GM18502 (cell line): Measurements from ENCODE around the gene LRRC25.

Experiments used
- ATAC-seq: cut with Tn5 transposase; IDR thresholded peaks from one replicate; pipeline ENCODE4 v1.9.1; 2021; ENCODE audit warnings: mild to moderate bottlenecking; ENCODE audit not compliant: unreplicated experiment, poor library complexity

Gene LRRC25

DNA sequence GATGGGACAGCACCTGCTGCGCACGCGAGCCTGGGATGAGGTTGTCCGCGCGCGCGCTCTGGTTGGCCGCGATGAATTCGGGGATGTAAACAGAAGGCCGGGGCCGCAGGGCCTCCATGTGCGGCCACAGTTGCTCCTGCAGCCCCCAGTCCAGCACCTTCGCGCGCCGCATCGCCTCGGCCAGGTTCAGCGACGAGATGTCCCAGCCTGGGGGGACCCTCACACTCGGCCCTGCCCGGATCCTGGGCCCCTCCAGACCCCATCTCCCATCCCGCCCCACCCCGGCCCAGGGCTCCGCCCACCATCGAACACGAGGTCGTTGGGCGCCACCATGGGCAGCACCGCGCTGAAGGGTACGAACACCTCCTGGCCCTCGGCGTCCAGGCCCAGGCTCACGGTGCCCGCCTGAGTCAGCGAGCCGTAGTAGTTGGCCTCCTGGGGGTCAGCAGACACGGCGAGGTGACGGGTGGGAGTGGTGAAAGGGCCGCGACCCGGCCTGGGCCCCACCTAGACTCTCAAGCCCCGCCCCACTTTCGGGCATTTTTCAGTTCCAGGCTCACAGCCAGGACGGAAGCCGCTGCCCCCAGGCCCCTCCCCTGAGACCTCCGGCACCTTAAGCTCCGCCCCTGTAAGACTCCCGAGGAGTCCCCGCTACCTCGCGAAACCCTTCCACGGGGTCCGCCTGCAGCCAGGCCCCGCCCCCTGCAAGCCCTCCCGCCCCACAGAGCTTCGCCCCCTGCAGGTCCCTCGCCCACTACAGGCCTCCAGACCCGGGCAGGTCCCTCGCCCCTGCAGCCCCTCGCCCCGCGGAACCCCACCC, 39.5 kb upstream of the LRRC25 start:
- peak; percentile 40 for ATAC-seq

DNA sequence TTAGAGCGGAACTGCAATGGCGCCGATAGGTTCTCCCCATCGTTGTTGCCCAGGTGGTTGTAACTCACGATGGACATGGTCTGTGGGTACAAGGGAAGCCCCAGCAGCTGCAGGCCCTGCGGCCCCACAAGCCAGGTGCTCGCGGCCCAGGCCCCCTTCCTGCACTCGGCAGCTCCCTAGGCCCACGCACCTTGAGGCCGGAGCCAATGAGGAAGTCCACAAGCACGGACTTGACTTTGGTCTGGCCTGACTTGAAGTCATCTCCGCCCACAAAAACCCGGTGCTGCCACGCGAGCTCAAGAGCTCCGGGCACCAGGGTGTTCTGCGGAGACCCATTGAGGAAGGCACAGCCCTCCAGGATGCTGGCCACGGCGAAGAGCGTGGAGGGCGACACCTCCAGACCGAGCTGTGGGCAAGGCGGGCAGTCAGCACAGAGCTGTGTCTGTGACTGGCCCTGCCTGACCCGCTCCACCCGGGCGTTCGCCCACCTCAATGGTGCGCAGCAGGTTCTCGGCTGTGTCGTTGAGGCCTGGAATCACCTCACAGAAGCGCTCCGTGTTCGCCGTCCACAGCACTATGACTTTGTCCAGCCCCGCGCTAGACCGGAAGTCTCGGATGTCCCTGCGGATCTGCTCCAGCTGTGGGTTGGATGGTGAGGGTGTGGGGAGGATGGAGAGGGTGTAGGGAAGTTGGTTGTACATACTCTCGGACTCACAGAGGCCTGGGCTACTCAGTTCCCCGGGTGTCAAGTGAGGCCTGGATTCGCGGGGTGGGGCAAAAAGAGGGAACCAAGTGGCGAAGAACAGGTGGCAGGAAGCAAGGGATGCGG, 38.6 kb upstream of the LRRC25 start:
- no peak for ATAC-seq

DNA sequence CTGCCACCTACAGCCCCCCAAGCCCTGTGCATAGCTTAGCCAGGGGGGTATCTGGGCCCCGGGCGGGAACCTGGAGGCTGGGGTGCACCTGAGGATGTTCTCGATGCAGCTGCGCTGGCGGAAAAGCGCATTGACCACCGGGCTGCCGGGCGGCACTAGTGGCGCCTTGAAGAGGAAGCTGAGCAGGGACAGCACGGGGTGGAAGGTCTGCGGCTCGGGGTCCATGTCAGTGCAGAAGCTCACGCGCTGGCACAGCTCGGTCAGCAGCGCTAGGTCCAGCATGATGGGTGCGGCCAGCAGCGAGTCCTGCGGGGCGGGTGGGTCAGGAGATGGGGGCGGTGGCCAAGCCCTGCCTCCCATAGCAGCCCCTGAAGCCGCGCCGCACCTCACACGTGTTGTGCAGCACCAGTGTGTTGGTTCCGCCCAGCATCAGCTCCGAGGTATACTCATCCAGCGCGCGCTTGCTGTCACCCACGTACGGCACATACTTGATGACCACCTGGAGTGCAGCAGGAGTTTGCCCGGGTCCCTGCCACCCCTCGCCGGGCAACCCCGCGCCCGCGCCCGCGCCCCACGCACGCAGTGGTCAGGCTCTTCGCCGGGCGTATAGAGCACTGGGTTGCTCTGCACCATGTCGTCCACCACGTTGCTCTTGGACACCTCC, 37.9 kb upstream of the LRRC25 start:
- ATAC-seq = no peak

DNA sequence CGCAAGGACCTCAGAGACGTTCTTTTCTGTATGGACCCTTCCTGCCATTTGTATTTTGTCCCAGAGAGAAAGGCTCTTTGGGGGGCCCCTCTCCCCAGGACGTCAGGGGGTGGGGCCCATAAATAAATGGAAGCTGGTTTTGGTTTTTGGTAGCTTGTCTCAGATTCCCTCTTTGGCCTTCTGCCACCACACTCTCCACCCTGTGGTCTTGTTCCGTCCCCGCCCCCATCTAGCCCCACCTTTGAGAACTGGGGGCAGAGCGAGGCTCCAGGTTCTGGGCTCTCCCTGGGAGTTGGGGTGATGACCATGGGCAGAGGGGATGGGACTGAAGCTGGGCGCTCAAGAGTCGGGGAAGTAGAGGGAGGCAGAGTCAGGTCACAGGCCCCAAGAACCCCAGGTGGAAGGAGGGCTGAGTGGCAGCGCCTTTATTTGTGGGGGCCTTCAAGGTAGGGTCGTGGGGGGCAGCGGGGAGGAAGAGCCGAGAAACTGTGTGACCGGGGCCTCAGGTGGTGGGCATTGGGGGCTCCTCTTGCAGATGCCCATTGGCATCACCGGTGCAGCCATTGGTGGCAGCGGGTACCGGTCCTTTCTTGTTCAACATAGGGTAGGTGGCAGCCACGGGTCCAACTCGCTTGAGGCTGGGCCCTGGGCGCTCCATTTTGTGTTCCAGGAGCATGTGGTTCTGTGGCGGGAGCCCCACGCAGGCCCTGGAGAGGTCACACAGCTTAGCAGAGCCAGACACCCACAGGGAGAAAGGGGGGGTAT, 37.2 kb upstream of the LRRC25 start:
- no peak for ATAC-seq

DNA sequence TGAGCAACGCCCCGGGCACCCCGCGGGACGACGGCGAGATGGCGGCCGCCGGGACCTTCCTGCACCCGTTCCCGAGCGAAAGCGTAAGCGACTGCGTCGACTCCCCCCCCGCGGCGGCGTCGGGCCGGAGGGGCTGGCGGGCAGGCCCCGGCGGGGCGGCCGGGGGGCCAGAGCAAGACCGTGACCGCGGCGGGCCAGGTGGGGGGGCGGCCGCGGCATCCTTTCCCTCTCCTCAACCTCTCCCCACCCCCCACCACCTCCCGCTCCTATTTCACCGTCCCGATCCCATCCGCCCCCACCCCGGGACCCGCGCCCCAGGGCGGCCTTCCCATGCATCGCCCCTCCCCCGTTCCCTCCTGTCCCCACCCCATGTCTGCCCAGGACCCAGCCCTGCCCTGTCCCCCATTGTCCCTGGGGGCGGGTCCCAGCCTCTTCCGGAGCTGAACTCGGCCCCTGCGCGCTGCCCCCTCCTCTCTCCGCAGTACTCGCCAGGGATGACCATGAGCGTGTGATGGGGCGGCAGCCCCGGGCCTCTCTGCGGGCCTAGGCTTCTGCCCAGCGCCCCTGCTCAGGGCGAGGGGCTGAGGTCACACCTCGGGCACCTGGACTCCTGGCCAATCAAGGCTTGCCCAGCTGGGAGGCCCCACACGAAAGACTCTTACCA, 36.4 kb upstream of the LRRC25 start:
- no peak for ATAC-seq

DNA sequence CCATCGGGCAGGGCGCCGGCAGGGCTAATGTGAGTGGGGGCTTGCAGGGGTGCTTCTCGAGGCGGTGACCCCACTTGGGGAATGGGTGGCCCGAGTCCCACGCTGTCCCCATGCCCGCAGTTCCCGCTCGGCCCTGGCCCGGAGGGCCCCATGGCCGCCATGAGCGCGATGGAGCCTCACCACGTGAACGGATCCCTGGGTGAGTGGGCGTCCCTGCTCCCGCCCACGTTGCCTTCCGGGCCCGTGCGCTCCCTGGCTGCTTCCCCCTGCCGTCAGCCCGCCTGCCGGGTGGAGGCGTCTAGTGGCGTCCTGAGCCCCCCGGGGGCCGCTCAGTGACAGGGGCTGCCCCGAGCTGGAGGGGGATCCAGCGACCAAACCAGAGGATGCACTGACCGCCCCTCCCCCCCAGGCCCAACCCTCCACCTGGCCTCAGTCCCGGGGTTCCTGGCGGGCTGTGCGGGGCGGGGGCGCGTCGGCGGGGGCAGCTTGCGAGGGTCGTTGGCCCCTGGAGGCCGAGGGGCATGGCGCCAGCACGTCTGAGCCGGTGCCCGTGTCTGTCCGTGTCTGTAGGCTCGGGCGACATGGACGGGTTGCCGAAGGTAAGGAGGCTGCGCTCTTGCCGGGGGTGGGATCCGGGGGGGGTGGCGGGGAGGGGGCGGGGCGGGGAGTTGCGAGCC, 35.7 kb upstream of the LRRC25 start:
- ATAC-seq = no peak

DNA sequence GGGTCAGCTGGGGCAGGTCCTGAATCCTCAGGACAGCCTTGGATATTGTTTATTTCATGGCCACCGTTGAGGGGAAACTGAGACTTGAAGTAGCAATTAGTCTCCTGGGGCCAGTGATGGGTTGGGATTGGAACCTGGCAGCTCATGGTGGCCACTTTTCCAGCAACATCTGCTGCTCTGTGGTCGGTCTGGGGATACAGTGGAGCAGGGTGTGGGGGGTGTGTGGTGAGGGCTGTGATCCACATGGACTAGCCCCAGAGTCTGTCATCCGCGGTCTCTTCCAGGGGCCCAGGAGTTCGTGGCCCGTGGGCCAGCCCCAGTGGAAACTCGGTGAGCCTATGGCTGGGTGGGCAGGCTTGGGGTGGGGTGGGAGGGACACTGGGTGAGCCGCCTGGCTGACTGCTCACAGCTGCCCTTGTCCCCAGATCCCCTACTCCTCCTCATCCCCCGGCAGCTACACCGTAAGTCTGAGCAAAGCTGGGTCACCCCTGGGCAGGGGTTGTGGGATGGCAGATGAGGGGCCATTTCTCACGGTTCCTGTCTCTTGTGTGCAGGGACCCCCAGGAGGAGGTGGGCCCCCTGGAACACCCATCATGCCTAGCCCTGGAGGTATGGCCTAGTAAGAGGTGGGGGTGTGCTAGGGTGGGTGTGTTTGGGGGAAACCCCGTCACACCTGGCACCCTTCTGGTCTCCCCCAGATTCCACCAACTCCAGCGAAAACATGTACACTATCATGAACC, 35.0 kb upstream of the LRRC25 start:
- ATAC-seq = no peak

DNA sequence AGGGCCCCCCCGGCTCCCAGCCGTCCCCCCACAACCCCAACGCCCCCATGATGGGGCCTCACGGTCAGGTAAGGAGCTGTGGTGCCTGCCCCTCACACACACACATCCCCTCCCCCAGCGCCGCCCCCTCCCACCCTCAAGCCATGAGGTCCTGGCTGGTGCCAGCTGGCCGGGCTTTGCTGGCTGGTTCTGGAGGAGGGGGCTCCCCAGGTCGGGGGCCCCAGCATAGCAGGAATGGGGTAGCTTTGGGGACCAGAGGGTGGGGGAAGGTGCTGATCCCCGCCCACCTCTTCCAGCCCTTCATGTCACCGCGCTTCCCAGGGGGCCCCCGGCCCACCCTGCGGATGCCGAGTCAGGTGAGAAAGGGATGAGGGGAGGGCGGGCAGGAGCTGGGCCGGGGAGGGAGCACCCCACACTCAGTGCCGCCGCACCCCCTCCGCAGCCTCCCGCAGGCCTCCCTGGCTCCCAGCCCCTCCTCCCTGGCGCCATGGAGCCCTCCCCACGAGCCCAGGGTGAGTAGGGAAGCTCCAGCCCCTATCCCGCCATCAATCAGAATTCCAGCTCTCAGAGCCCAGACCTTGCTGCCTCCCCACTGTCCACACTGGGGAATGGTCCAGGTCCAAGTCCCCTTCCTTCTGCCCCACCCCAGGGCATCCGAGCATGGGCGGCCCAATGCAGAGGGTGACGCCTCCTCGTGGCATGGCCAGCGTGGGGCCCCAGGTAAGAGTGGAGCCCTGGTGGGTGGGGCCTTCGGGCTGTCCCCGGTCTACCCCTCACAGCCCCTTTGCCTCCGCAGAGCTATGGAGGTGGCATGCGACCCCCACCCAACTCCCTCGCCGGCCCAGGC, 34.2 kb upstream of the LRRC25 start:
- ATAC-seq = no peak

DNA sequence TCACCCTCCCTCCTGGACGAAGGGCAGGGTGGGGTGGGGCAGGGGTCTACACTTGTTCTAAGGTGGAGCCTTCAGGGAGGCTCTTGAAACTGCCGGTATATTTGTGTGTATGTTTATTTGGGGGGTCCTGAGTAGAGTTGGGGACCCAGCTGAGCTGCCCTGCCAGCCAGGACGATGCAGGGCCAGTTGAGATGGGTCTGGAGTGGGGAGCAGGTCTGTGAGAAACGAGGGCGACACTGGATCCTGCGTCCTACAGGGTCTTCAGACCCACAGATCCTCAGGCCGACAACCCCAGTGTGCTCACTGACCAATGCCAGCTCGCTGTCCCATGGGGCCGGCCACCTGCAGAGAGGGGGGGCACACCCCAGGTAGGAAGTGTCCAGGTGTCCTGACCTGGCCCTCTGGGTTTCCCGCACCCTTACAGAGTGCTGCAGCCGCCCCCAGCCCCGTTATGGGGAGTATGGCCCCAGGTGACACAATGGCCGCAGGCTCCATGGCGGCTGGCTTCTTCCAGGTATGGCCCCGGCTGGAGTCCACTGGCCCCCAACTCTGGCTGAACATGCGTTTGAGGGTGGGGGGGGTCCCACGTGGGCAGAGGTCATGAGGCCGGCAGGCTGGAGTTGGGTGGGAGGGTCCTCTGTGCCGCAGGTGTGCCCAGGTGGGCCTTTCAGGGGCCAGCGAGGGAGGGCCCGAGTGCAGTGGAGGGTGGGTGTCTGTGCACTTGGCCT, 33.2 kb upstream of the LRRC25 start:
- ATAC-seq = no peak

DNA sequence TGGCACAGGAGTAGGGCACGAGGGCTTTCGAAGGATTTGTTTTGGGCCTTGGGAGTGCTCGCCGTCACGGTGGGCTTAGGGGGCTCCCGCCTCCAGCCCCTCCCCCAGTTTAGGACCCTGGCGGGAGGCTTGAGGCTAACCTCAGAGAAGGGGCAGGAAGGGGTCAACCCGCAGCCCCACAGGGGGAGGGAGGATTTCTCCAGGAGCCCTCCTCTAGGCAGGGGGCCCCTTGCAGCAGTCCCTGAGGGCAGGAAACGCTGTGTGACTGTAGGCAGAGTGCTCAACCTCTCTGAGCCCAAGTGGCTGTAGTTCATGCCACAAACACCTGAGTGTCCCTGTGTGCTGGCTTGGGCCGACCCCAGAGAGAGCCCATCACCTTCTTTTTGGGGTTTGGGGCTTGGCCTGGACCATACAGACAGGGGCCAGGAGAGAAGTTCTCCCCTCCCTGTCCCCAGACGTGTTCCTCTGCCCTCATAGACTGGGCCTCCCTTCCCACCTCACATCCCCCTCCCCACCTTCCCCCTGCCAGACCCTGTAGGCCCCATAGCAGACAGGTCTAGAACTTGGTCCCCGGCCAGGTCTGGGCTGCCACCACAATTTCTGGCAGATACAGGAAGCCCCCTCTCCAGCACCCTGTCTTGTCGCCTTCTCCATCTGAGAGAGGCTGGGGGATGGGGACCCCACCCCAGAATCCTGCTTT, 32.4 kb upstream of the LRRC25 start:
- no peak for ATAC-seq

DNA sequence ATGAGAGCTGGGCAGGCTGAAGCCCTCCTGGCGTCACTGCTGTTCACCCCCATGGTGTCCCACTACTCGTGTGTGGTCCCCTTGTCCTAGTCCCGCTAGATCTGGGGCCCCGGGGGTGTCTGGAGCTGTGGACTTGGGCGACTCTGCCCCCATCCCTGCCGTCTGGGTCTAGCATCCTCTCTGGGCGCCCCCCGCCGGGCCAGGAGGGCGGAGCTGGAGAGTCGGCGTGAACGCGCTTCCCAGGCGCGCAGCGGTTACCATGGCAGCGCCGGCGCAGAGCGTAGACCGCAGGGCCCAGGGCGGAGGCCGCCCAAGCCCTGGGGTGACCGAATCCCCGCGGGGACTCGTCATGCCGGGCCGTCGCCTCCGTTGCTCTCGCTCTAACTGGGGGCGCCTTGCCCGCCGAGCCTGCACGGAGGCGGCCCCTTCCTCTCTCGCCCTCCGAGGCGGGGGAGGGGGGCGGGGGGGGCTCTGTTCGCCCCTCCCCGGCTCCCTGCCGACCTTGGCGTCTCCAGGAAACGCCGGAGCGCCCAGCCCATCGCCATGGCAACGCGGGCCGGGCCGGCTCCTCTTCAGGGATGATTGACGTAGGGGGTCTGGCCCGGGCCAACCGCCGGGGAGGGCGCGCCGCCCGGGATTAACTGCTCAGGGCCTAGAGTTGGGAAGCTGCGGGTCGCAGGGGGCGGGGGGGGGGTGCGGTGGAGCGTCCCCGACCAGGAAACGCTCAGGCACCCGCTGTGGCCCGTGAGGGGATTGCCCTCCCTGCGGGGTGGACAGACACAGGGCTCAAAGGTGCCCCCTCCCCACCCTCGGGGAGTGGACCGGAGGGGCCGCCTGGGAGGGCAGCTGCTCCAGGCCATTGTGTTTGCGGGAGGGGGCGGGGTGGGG, 31.6 kb upstream of the LRRC25 start:
- peak; percentile 65 for ATAC-seq

DNA sequence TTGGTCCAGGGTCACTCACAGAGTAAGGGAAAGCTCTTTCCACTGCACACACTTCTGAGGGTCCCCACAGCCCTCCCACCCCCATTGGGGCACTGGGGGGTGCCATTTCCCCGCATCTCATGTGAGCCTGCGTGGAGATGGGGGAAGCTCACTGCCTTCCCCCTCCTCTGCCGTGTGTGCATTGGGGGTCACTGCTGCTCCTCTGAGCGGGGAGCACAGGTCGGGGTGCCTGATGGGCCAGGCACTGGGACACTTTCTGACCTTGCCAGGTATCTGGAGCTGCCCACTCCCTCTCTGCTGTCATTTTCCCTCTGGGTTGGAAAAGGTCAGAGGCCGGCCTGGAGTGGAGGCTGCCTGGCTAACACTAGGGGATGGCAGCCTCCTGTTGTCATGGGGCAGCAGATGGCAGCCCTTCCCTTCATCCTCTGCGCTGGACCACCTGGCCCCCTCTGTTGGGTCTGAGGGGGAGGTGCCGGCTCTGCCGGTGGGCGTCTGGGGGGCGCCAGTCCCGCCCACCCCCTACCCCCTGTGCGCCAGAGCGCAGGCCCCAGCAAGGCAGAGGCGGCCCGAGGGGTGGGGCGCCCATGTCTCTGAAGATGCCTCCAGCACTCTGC, 30.9 kb upstream of the LRRC25 start:
- ATAC-seq = no peak

DNA sequence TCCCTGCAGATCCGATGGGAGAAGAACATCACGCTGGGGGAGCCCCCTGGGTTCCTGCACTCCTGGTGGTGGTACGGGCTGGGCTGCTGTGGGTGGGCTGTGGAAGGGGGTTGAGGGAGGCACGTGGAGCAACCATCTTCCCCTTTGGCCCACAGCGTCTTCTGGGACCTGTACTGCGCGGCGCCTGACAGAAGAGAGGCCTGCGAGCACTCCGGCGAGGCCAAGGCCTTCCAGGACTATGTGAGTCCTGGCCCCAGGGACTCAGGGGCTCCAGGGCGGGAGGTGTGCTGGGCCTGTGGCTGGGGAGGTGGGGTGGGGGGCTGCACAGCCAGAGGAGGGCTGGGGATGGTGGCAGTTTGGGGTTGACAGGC, 30.3 kb upstream of the LRRC25 start:
- no peak for ATAC-seq

DNA sequence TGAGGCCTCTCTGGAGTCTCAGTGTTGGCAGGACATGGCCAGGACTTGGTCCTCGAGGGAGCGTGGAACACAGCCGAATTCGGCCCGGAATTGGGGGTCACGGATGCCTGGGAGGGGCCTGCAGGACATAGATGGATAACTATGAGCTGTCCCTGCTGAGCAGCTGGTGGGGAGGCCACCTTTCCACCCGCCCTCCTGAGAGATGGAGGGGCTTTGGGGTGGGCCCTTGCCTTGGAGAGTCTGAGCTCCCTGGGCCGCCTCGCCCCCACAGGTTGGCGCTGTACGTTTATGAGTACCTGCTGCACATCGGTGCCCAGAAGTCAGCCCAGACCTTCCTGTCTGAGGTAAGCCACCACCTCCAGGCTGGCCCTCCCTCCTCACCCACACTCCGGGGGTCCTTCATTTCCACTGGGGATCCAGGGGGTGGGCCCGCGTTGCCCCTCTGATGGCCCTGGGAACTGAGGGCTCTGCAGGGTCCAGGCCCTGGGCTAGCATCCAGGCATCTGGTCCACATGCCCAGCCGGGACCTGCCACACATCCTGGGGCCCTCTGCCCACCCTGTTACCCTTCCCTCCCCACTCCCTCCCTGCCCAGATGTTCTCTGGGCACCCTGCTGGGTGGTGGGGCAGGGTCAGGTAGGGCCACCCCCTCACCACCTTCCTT, 29.8 kb upstream of the LRRC25 start:
- no peak for ATAC-seq

DNA sequence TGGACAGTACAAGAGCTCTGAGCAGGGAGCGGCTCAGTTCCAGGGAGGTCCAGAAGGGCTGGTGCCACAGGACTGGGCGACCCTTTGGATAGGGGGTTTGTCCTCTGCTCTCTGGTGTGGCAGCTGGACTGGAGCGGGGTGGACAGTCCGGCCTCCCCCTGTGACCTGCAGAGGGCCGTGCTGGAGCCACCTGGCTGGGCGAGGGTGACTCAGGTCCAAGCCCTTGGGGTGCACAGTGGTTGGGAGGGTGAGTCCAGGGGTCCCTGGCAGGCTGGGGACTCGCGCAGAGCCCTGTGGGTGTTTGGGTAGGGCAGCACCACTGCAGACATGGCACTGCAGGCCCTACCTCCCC, 29.0 kb upstream of the LRRC25 start:
- ATAC-seq = no peak
